Astrocyte (in vitro differentiated cells and primary cell): Measurements from ENCODE around the gene MTA3.

Source experiments
- CTCF ChIP-seq: IDR thresholded peaks from 2 replicates; pipeline ENCODE4 v1.5.1; 2011; ENCODE audit warnings: low read depth, mild to moderate bottlenecking, inconsistent platforms, low read length, moderate library complexity; ENCODE audit not compliant: insufficient read depth
- EZH2 ChIP-seq: IDR thresholded peaks from 2 replicates; pipeline ENCODE4 v1.6.1; 2012; ENCODE audit warnings: mild to moderate bottlenecking, low read length, inconsistent platforms; ENCODE audit not compliant: insufficient read depth

- no peak for TF ChIP-seq CTCF
- TF ChIP-seq EZH2 = no peak
Observed at GRCh38 chr2:42519624-42520023, 48.8 kb upstream of the MTA3 start.
